MM.1S (cell line): ENCODE results near the gene KCNK10.

ENCODE experiments used
- CTCF ChIP-seq: fragments of 300-600 bp; sonication (generic); IDR thresholded peaks from 2 replicates; pipeline ENCODE4 v1.5.1; 2016; ENCODE audit warnings: antibody characterized with exemption, low read length, mixed read lengths
- EZH2 ChIP-seq: fragments of 300-600 bp; sonication (generic); optimal IDR thresholded peaks from 2 replicates; pipeline ENCODE3; 2017; ENCODE audit warnings: low read depth, mild to moderate bottlenecking, antibody characterized with exemption, low read length, mixed read lengths
- EZH2phosphoT487 ChIP-seq: fragments of 300-600 bp; sonication (generic); IDR thresholded peaks from 2 replicates; pipeline ENCODE4 v1.6.1; 2018; ENCODE audit warnings: antibody characterized with exemption, low read length

GRCh38 chr14:88255196-88255595 is 67.9 kb downstream of the KCNK10 start:
- TF ChIP-seq CTCF (no peak), EZH2phosphoT487 (no peak), EZH2 (no peak)
